H1 (cell line): ENCODE measurements around the gene FLRT3. TPM values are rescaled to one million over a fixed set of nuclear protein-coding genes. Genes with fewer than 3 reads are reported as not detected.

Experiments used
- CHD7 ChIP-seq: fragments of 300-600 bp; sonication (generic); IDR thresholded peaks from 2 replicates; pipeline ENCODE4 v1.7.1; 2012; ENCODE audit warnings: low read length, moderate library complexity, mild to moderate bottlenecking, inconsistent platforms; ENCODE audit not compliant: insufficient replicate concordance
- SUZ12 ChIP-seq: fragments of 200-600 bp; sonication (generic); IDR thresholded peaks from 2 replicates; pipeline ENCODE4 v1.6.1; 2012; ENCODE audit warnings: mild to moderate bottlenecking, inconsistent platforms, low read length, moderate library complexity, mixed read lengths
- polyA plus RNA-seq, 7 experiments: library from polyadenylated mRNA; depleted of rRNA in 3 of 7; stranded (reverse) in 5 of 7; unstranded in 2 of 7; fragments of >200 nt in 5 of 7; fragments of 200-250 nt in 2 of 7; gene quantifications; 1 replicate in 5 of 7; 2 replicates in 1 of 7; 4 replicates in 1 of 7; pipeline versions ENCODE4 v1.2.1 to v1.2.3, GENCODE V29; 2011 to 2013; ENCODE audit warnings: missing spikeins in 2 of 7, mixed read lengths in 2 of 7
- total RNA-seq: library from RNA; stranded (reverse); fragmentation: NEBNext Ultra II Directional; extraction: Animal tissue kit (Norgen Biotek cat#: 25700); gene quantifications from 2 replicates; pipeline ENCODE4 v1.2.1, GENCODE V29; 2021

Gene FLRT3
- total and polyA plus RNA-seq, 2 of the 8 experiments (the other 6 are each of a cell fraction or from before 2014, with no cell fraction given), result 0.35 to 0.41 TPM

- TF ChIP-seq CHD7, result no peak
- no peak for TF ChIP-seq SUZ12
These were observed 41.6 kb downstream of the FLRT3 start (continued) for GRCh38 chr20:14295770-14296309.
